ENCODE data around the gene SERP2. TPM values are rescaled to one million over a fixed set of nuclear protein-coding genes. Genes with fewer than 3 reads are reported as not detected.

The SERP2 gene
- total and polyA plus RNA-seq, 2 of the 13 experiments (the other 11 are each of a cell fraction or from before 2014, with no cell fraction given), result not detected

- in situ Hi-C loops (cut with HindIII; ENCODE audit: extremely low pct_ligation_motif_present, low pct_unique_long_range_greater_than_20kb), result no loop called here
- intact Hi-C loops (cut with micrococcal nuclease; ENCODE audit: unreplicated experiment), result no loop called here
- Histone ChIP-seq H3K9ac (ENCODE audit: insufficient read depth, low read depth, low read length) (no peak overlapping the region), H4K20me1 (ENCODE audit: insufficient read depth, low read length) (no peaks in the 10 kb centered on the region), H3K79me2 (ENCODE audit: insufficient read depth, low read length) (no peaks in the 10 kb centered on the region), H3K4me2 (ENCODE audit: low read depth, low read length) (no peak overlapping the region; the same call in 1 of the 2 replicates), H3K9me3 (ENCODE audit: low read length) (no peaks in the 10 kb centered on the region), H3K27ac (ENCODE audit: extremely low read length, insufficient read depth, low read length) (no peak overlapping the region), H3K36me3 (replicated peaks in 1 of 2; ENCODE audit: control insufficient read depth in 1 of 2, insufficient read depth in 2 of 2, low read length in 2 of 2) (no peaks in the 10 kb centered on the region), H3K4me3 (replicated peaks in 1 of 3; ENCODE audit: insufficient read depth in 1 of 3, low read depth in 2 of 3, low read length in 3 of 3) (no peak overlapping the region), H2AFZ (ENCODE audit: low read length) (no peak overlapping the region), H3K4me1 (ENCODE audit: insufficient read depth, low read length) (peaks cover 25% of the 10 kb centered on the region), H3K27me3 (ENCODE audit: control insufficient read depth in 1 of 2, insufficient read depth in 2 of 2, low read length in 2 of 2) (no peaks in the 10 kb centered on the region)
- DNase-seq (ENCODE audit: low spot score) (no peak), FAIRE-seq (no peak), ATAC-seq (peak; percentile 40)
- TF ChIP-seq KDM6A (CRISPR knock-in tag; IDR thresholded peaks at IDR 0.05; ENCODE audit: low read depth) (no peak), ZNF264 (CRISPR knock-in tag; IDR thresholded peaks at IDR 0.05) (no peak)
- no TSS peak for BruUV-seq (replicated peaks)
- WGBS (ENCODE audit: low lambda C conversion rate), result 3% methylated on average over 8 of the region's 8 CpGs
- POLR2A ChIA-PET, result no interaction called here
- CTCF ChIA-PET (ENCODE audit: low intra/inter-chr PET ratio, low total read pairs), result no interaction called here
These were observed 19.8 kb downstream of the SERP2 start for GRCh38 chr13:44393391-44393790.

GRCh38 chr13:44394658-44395057, 21.0 kb downstream of the SERP2 start:
- Histone ChIP-seq H2AFZ (ENCODE audit: low read length) (no peak overlapping the region), H3K9ac (ENCODE audit: insufficient read depth, low read depth, low read length) (no peak overlapping the region), H3K36me3 (replicated peaks in 1 of 2; ENCODE audit: control insufficient read depth in 1 of 2, insufficient read depth in 2 of 2, low read length in 2 of 2) (no peaks in the 10 kb centered on the region), H4K20me1 (ENCODE audit: insufficient read depth, low read length) (no peaks in the 10 kb centered on the region), H3K27ac (ENCODE audit: extremely low read length, insufficient read depth, low read length) (no peak overlapping the region), H3K4me3 (replicated peaks in 1 of 3; ENCODE audit: insufficient read depth in 1 of 3, low read depth in 2 of 3, low read length in 3 of 3) (no peak overlapping the region), H3K79me2 (ENCODE audit: insufficient read depth, low read length) (no peaks in the 10 kb centered on the region), H3K9me3 (ENCODE audit: low read length) (no peaks in the 10 kb centered on the region), H3K4me1 (ENCODE audit: insufficient read depth, low read length) (peaks cover 19% of the 10 kb centered on the region), H3K4me2 (ENCODE audit: low read depth, low read length) (no peak overlapping the region), H3K27me3 (ENCODE audit: control insufficient read depth in 1 of 2, insufficient read depth in 2 of 2, low read length in 2 of 2) (no peaks in the 10 kb centered on the region)
- intact Hi-C loops (cut with micrococcal nuclease; ENCODE audit: unreplicated experiment) (no loop called here), in situ Hi-C loops (cut with HindIII; ENCODE audit: extremely low pct_ligation_motif_present, low pct_unique_long_range_greater_than_20kb) (no loop called here)
- ATAC-seq (no peak), FAIRE-seq (no peak), DNase-seq (ENCODE audit: low spot score) (no peak)
- BruUV-seq (replicated peaks), result no TSS peak
- ChIA-PET POLR2A (no interaction called here), CTCF (ENCODE audit: low intra/inter-chr PET ratio, low total read pairs) (no interaction called here)
- no peak for TF ChIP-seq MED8 (CRISPR knock-in tag; IDR thresholded peaks at IDR 0.05; ENCODE audit: insufficient replicate concordance)
- no peak for TF ChIP-seq PHF8 (CRISPR knock-in tag; IDR thresholded peaks at IDR 0.05)
- TF ChIP-seq TCF12 (IDR thresholded peaks at IDR 0.05), result no peak
- TF ChIP-seq TCF12 (CRISPR knock-in tag; IDR thresholded peaks at IDR 0.05), result no peak
- TF ChIP-seq KLF13 (CRISPR knock-in tag; IDR thresholded peaks at IDR 0.05), result no peak
- TF ChIP-seq BCL3 (CRISPR knock-in tag; IDR thresholded peaks at IDR 0.05), result no peak
- no peak for TF ChIP-seq FOXM1 (CRISPR knock-in tag; IDR thresholded peaks at IDR 0.05)
- TF ChIP-seq ZFP62 (CRISPR knock-in tag; IDR thresholded peaks at IDR 0.05), result no peak
- no peak for TF ChIP-seq PLSCR1 (CRISPR knock-in tag; IDR thresholded peaks at IDR 0.05; ENCODE audit: borderline replicate concordance)

All from HepG2 (cell line).